Lower leg skin (tissue), 3 donors: ENCODE data around the gene MTHFD1L.

Source experiments
- POLR2A ChIP-seq, 2 donors: fragments of 450-650 bp; IDR thresholded peaks; one replicate each; pipeline ENCODE4 v1.6.1; 2016 to 2017; ENCODE audit warnings: antibody characterized with exemption in 2 of 2, mild to moderate bottlenecking in 1 of 2, moderate library complexity in 1 of 2
- TF ChIP-seq, protein P1 (sequence below), 3 donors: fragments of 450-650 bp; IDR thresholded peaks; one replicate each; pipeline ENCODE4 v1.5.1; 2016; ENCODE audit warnings: antibody characterized with exemption in 3 of 3, mild to moderate bottlenecking in 3 of 3, moderate library complexity in 2 of 3

DNA sequence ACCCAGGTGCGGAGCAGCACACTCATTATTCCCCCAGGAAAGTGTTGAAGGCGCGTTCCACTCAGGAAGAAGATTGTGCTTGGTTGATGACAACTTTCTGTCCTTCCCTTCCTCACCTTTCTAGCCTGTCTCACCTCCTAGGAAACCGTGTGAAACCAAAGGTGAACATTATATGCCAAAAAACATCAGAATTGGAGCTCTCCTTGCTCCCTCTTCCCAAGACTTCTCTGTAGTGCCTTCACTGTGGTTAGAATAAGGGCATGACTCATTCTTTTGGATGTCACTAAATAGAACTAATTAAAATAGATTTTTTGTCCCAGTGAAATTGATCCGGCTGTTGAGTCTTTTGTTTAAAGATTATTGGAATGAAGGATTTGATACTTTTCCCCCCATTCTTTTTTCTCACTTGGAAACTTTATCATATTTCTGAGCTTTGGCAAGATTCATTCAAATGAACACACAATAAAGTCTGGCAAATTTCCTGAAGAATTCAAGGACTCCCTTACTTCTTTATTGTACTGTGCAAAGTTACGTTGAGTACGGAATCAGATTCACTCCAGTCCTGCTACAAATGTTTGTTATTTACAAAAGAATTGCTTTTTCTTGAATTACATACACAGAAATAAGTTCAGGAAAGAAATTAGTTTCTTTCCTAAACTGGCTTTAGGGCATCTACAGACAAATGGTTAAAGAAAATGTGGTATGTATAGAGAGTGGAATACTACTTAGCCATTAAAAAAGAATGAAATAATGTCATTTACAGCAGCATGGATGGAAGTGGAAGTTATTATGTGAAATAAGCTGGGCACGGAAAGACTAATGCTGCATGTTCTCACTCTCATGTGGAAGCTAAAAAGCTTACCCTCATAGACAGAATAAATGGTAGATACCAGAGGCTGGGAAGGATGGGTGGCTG, 231.4 kb downstream of the MTHFD1L start:
- TF ChIP-seq, protein P1, sequence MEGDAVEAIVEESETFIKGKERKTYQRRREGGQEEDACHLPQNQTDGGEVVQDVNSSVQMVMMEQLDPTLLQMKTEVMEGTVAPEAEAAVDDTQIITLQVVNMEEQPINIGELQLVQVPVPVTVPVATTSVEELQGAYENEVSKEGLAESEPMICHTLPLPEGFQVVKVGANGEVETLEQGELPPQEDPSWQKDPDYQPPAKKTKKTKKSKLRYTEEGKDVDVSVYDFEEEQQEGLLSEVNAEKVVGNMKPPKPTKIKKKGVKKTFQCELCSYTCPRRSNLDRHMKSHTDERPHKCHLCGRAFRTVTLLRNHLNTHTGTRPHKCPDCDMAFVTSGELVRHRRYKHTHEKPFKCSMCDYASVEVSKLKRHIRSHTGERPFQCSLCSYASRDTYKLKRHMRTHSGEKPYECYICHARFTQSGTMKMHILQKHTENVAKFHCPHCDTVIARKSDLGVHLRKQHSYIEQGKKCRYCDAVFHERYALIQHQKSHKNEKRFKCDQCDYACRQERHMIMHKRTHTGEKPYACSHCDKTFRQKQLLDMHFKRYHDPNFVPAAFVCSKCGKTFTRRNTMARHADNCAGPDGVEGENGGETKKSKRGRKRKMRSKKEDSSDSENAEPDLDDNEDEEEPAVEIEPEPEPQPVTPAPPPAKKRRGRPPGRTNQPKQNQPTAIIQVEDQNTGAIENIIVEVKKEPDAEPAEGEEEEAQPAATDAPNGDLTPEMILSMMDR (IDR thresholded peaks at IDR 0.05) = no peak
- TF ChIP-seq POLR2A (IDR thresholded peaks at IDR 0.05) = no peak
